Measurements from ENCODE around the gene MON1A.

MON1A gene

DNA sequence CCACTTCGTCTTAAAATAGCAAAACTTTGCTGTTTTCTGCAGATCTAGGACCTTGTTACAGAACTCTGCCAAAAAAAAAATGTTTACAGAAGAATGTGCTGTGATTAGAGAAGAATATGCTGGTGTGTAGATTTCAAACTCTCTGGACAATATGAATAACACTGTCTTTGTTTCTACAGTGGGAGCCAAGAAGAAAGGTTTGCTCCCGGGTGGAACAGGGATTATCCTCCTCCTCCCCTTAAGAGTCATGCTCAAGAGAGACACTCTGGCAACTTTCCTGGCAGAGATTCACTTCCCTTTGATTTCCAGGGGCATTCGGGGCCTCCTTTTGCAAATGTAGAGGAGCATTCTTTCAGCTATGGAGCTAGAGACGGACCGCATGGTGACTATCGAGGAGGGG is 37.7 kb upstream of the MON1A start (continued):
- TF ChIP-seq, protein P1, sequence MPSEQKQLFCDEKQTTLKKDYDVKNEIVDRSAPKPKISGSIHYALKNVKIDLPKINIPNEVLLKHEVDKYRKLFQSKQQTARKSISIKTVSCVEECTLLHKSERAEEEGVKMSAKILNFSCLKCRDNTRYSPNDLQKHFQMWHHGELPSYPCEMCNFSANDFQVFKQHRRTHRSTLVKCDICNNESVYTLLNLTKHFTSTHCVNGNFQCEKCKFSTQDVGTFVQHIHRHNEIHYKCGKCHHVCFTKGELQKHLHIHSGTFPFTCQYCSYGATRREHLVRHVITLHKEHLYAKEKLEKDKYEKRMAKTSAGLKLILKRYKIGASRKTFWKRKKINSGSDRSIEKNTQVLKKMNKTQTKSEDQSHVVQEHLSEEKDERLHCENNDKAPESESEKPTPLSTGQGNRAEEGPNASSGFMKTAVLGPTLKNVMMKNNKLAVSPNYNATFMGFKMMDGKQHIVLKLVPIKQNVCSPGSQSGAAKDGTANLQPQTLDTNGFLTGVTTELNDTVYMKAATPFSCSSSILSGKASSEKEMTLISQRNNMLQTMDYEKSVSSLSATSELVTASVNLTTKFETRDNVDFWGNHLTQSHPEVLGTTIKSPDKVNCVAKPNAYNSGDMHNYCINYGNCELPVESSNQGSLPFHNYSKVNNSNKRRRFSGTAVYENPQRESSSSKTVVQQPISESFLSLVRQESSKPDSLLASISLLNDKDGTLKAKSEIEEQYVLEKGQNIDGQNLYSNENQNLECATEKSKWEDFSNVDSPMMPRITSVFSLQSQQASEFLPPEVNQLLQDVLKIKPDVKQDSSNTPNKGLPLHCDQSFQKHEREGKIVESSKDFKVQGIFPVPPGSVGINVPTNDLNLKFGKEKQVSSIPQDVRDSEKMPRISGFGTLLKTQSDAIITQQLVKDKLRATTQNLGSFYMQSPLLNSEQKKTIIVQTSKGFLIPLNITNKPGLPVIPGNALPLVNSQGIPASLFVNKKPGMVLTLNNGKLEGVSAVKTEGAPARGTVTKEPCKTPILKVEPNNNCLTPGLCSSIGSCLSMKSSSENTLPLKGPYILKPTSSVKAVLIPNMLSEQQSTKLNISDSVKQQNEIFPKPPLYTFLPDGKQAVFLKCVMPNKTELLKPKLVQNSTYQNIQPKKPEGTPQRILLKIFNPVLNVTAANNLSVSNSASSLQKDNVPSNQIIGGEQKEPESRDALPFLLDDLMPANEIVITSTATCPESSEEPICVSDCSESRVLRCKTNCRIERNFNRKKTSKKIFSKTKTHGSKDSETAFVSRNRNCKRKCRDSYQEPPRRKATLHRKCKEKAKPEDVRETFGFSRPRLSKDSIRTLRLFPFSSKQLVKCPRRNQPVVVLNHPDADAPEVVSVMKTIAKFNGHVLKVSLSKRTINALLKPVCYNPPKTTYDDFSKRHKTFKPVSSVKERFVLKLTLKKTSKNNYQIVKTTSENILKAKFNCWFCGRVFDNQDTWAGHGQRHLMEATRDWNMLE (tag by site-specific recombination; conservative IDR thresholded peaks at IDR 0.05; ENCODE audit: low read depth): no peak
- TF ChIP-seq KLF16 (tag by site-specific recombination; IDR thresholded peaks at IDR 0.05): no peak
- TF ChIP-seq PRDM6 (tag by site-specific recombination; IDR thresholded peaks at IDR 0.05): no peak
- TF ChIP-seq, protein P2, sequence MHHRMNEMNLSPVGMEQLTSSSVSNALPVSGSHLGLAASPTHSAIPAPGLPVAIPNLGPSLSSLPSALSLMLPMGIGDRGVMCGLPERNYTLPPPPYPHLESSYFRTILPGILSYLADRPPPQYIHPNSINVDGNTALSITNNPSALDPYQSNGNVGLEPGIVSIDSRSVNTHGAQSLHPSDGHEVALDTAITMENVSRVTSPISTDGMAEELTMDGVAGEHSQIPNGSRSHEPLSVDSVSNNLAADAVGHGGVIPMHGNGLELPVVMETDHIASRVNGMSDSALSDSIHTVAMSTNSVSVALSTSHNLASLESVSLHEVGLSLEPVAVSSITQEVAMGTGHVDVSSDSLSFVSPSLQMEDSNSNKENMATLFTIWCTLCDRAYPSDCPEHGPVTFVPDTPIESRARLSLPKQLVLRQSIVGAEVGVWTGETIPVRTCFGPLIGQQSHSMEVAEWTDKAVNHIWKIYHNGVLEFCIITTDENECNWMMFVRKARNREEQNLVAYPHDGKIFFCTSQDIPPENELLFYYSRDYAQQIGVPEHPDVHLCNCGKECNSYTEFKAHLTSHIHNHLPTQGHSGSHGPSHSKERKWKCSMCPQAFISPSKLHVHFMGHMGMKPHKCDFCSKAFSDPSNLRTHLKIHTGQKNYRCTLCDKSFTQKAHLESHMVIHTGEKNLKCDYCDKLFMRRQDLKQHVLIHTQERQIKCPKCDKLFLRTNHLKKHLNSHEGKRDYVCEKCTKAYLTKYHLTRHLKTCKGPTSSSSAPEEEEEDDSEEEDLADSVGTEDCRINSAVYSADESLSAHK (tag by site-specific recombination; IDR thresholded peaks at IDR 0.05): no peak
- TF ChIP-seq, protein P3, sequence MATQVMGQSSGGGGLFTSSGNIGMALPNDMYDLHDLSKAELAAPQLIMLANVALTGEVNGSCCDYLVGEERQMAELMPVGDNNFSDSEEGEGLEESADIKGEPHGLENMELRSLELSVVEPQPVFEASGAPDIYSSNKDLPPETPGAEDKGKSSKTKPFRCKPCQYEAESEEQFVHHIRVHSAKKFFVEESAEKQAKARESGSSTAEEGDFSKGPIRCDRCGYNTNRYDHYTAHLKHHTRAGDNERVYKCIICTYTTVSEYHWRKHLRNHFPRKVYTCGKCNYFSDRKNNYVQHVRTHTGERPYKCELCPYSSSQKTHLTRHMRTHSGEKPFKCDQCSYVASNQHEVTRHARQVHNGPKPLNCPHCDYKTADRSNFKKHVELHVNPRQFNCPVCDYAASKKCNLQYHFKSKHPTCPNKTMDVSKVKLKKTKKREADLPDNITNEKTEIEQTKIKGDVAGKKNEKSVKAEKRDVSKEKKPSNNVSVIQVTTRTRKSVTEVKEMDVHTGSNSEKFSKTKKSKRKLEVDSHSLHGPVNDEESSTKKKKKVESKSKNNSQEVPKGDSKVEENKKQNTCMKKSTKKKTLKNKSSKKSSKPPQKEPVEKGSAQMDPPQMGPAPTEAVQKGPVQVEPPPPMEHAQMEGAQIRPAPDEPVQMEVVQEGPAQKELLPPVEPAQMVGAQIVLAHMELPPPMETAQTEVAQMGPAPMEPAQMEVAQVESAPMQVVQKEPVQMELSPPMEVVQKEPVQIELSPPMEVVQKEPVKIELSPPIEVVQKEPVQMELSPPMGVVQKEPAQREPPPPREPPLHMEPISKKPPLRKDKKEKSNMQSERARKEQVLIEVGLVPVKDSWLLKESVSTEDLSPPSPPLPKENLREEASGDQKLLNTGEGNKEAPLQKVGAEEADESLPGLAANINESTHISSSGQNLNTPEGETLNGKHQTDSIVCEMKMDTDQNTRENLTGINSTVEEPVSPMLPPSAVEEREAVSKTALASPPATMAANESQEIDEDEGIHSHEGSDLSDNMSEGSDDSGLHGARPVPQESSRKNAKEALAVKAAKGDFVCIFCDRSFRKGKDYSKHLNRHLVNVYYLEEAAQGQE (tag by site-specific recombination; IDR thresholded peaks at IDR 0.05): no peak
- TF ChIP-seq ZNF335 (tag by site-specific recombination; conservative IDR thresholded peaks at IDR 0.05): no peak
- no peak for TF ChIP-seq ZBTB21 (tag by site-specific recombination; IDR thresholded peaks at IDR 0.05)
- TF ChIP-seq, protein P4, sequence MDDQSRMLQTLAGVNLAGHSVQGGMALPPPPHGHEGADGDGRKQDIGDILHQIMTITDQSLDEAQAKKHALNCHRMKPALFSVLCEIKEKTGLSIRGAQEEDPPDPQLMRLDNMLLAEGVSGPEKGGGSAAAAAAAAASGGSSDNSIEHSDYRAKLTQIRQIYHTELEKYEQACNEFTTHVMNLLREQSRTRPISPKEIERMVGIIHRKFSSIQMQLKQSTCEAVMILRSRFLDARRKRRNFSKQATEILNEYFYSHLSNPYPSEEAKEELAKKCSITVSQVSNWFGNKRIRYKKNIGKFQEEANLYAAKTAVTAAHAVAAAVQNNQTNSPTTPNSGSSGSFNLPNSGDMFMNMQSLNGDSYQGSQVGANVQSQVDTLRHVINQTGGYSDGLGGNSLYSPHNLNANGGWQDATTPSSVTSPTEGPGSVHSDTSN (CRISPR knock-in tag; IDR thresholded peaks at IDR 0.05): no peak
- no peak for TF ChIP-seq ZNF19 (tag by site-specific recombination; IDR thresholded peaks at IDR 0.05; ENCODE audit: low read depth)
- no peak for TF ChIP-seq ZNF155 (tag by site-specific recombination; IDR thresholded peaks at IDR 0.05)
- TF ChIP-seq ZNF571 (tag by site-specific recombination; IDR thresholded peaks at IDR 0.05): no peak
- TF ChIP-seq SCRT2 (tag by site-specific recombination; IDR thresholded peaks at IDR 0.05): no peak
- no peak for TF ChIP-seq ZBTB11 (tag by site-specific recombination; conservative IDR thresholded peaks at IDR 0.05; ENCODE audit: low read depth)
